ENCODE data around the gene NKX3-2.

The NKX3-2 gene

GRCh38 chr4:13530823-13531624 is 13.3 kb downstream of the NKX3-2 start:
- no peak for DNase-seq (ENCODE audit: low spot score)

DNA sequence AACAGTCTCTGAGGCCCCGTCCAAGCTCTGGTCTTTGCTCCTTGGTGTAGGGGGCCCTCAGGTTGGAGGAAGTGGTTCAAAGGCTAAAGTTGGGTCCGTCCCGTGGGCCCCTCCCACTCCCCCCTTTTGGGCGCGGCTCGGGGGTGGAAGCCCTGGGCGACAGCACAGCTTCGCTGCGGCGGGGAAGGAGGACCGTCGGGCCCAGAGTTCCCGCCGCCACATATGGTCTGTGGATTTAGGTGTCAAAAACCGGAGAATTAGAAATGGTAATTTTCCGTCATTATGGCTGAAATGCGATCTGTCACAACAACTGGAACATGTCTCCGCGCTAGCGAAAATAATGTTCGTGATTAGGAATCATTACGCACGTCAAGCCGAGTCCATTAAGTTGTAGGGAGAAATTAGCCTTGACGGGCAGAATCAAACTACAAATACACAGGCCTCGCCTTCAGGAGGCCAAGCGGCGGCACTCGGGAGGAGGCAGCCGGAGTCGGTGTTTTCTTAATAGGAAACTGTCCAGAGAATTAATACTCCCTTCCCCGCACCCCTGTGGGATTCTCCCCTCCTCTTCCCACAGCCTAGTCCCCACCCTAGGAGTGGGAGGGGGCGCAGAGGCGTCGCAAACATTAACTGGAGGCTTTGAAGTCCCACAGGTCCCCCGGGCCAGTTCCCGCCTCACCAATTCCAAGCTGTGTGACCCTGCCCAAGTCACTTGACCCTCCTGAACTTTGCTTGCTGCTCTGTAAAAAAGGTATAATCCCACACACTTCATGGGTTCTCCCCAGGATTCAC is 15.0 kb downstream of the NKX3-2 start:
- DNase-seq (ENCODE audit: low spot score) = peak; percentile 56

DNA sequence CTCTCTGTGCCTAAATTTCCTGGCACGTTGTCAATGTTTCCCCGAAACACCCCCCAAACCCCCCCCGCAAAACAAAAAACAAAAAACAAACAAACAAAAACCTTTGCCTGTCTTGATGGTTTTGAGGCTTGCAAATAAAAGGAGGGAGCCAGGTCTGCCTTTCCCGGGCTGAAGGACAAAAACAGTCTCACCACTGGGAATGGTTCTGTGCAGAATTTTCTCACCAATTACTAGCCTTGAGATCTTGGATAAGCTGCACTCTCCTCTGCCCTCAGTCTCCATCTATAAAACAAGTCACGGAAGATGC is 15.5 kb downstream of the NKX3-2 start:
- DNase-seq (ENCODE audit: low spot score) = no peak

DNA sequence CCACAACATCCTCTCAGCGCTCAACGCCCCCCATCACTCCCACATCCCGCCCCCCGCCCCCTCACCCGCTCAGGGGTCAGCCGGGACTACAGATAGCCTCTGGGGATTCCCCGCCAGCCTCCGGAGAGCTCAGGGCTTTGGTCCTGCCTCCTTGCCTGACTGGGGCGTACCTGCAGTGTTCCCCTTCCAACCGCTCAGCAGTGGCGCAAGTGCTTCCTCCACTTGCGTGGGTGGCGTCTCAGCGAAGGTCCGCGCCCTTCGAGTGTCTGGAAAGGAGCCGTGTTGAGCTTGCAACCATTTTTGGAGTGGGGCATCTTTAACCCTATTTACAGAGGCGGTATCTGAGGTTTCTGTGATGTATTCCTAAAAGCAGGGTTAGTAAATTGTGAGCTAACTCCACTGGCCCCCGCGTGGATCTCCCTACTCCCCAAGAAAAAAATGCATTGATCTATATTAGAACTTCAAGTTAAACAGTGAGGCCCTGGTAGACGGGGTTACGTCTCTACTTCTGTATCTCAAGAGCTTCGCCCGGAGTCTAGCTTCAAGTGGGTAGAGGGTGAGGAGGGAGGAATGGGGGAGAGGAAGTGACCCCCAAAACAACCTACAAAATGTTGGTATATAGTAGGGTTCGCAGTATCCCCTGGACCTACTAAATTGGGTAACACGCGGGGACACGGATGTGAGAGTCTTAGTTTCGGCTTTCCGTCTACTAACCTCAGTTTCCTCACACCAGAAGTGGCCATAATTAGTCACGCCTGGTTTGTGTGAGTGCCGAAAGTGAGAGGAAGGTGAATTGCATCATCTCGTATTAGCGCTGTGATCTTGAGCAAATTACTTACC is 16.1 kb downstream of the NKX3-2 start:
- no peak for DNase-seq (ENCODE audit: low spot score)

- no peak for DNase-seq (ENCODE audit: low spot score)
Observed at GRCh38 chr4:13527192-13527980, 16.9 kb downstream of the NKX3-2 start.

- no peak for DNase-seq (ENCODE audit: low spot score)
Observed at GRCh38 chr4:13526658-13527057, 17.6 kb downstream of the NKX3-2 start.

DNA sequence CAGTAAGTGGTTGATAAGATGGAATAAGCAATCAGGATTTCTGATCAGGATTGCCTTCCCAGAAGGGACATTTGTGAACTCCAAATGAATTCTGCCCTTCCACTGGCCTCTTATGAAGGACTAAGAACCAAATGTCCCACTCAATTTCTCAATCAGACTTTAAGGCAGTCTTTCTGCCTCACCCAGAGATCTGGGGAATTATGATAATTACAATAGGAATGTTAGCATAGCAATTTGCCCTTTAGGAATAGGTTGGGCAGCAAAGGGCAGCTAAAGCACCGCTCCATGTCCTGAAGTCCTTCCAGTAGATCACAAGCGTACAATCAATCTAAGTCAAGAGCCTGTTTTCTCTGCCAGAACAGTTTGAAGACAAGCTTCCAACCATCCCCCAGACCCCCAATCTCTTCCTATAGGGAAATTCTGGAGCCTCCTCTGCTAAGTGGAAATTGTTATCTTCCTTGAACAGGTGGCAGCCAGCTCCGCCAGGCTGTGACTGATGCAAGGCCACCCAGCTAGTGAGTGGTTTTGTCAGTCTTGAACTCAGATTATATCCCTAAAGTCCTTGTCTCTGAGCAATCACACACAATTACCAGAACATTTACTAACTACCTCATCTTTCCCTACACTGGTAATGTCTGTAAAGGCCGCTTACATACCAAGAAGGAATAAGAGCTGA is 18.6 kb downstream of the NKX3-2 start:
- no peak for DNase-seq (ENCODE audit: low spot score)

- no peak for DNase-seq (ENCODE audit: low spot score)
Observed at GRCh38 chr4:13524504-13525243, 19.6 kb downstream of the NKX3-2 start.

GRCh38 chr4:13523591-13524503 is 20.5 kb downstream of the NKX3-2 start:
- no peak for DNase-seq (ENCODE audit: low spot score)

GRCh38 chr4:13523105-13523477 is 21.2 kb downstream of the NKX3-2 start:
- DNase-seq (ENCODE audit: low spot score) = no peak

- DNase-seq (ENCODE audit: low spot score) = peak; percentile 63
Observed at GRCh38 chr4:13522282-13523104, 21.8 kb downstream of the NKX3-2 start.

- DNase-seq (ENCODE audit: low spot score) = no peak
Observed at GRCh38 chr4:13521047-13521446, 23.3 kb downstream of the NKX3-2 start.

- DNase-seq (ENCODE audit: low spot score) = no peak
Observed at GRCh38 chr4:13516315-13516860, 27.9 kb downstream of the NKX3-2 start.

- no peak for DNase-seq (ENCODE audit: low spot score)
Observed at GRCh38 chr4:13515268-13515667, 29.0 kb downstream of the NKX3-2 start.

DNA sequence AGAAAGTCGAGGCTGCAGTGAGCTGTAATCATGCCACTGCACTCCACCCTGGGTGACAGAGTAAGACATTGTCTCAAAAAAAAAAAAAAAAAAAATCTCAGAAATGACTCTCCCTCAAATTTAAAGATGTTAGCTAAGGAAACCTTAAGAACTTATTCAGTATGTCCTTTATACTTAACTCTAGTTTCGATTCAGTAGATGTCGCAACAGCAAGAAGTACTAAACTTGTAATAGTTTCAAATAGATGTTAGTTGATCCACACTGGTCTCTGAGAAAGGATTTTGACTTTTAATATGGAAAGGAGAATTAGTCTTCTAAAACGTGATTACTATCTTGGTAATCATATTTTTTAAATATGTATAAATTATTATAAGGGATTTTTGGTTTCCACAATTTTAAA is 29.6 kb downstream of the NKX3-2 start:
- DNase-seq (ENCODE audit: low spot score) = no peak

GRCh38 chr4:13511101-13511500 is 33.2 kb downstream of the NKX3-2 start:
- no peak for DNase-seq (ENCODE audit: low spot score)

DNA sequence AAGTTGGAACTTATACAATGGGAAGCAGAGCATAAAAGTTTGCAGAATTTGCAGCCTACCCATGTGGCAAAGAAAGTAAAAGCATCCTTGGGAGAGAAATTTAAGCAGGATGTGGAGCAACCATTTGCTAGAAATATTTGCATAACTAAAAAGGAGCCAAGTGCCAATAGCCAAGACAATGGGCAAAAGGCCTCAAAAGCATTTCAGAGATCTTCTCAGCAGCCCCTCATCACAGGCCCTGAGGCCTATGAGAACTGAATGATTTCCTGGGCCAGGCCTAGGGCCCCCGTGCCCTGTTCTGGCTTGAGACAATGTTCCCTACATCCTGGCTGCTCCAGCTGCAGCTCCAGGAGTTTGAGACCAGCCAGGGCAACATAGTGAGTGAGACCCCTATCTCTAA is 34.9 kb downstream of the NKX3-2 start:
- DNase-seq (ENCODE audit: low spot score) = no peak

- DNase-seq (ENCODE audit: low spot score) = no peak
Observed at GRCh38 chr4:13504374-13504773, 39.9 kb downstream of the NKX3-2 start.

All from left forelimb (tissue), 1 donor.